ENCODE results near the gene UBA3.

Gene UBA3

GRCh38 chr3:69120879-69121464 is 40.8 kb upstream of the UBA3 start:
- peaks cover 0 to 5% of the 10 kb centered on the region in 2 donors for H3K4me1 ChIP-seq (ENCODE audit: control insufficient read depth in 2 of 2, insufficient read depth in 1 of 2, low read depth in 1 of 2, low read length in 2 of 2)
- H2BK12ac ChIP-seq (ENCODE audit: low read length) = no peak overlapping the region
- no peak overlapping the region for H4K91ac ChIP-seq (ENCODE audit: low read depth, low read length, poor library complexity)
- H3K14ac ChIP-seq (ENCODE audit: low read length) = no peak overlapping the region
- H3K23ac ChIP-seq (ENCODE audit: low read depth, low read length, poor library complexity) = no peak overlapping the region
- no peak overlapping the region for H3K4me2 ChIP-seq (ENCODE audit: insufficient read depth, low read length, poor library complexity, severe bottlenecking)
- no peak overlapping the region for H3K9ac ChIP-seq (ENCODE audit: low read depth, low read length, poor library complexity)
- no CpG with 5 or more reads among the region's 1 CpG for WGBS, 2 donors (ENCODE audit: extremely low coverage in 2 of 2, insufficient read length in 2 of 2, insufficient replicate concordance in 1 of 2)
- no peak overlapping the region for H3K4me3 ChIP-seq (ENCODE audit: low read length in 2 of 2)
- H3K9me3 ChIP-seq (replicated peaks in 1 of 2; ENCODE audit: control insufficient read depth in 2 of 2, insufficient read depth in 1 of 2, low read depth in 1 of 2, low read length in 2 of 2) = no peaks in the 10 kb centered on the region
- H3K4ac ChIP-seq (ENCODE audit: low read length) = no peak overlapping the region
- H3K27me3 ChIP-seq (ENCODE audit: control insufficient read depth in 3 of 3, insufficient read depth in 3 of 3, low read depth in 1 of 3, low read length in 3 of 3) = no peaks in the 10 kb centered on the region
- no peaks in the 10 kb centered on the region for H3K79me1 ChIP-seq (ENCODE audit: low read depth, low read length)
- H3K36me3 ChIP-seq (replicated peaks in 1 of 2; ENCODE audit: control insufficient read depth in 2 of 2, insufficient read depth in 2 of 2, low read length in 2 of 2) = no peaks in the 10 kb centered on the region
- H2BK120ac ChIP-seq (ENCODE audit: low read depth, low read length) = no peak overlapping the region
- no peak overlapping the region for H2BK5ac ChIP-seq (ENCODE audit: low read length)
- peak; percentile 82 for DNase-seq (ENCODE audit: low spot score)
- H2AFZ ChIP-seq (ENCODE audit: low read length) = peak overlapping the region; percentile 43
- H3K27ac ChIP-seq (replicated peaks; ENCODE audit: low read length) = no peak overlapping the region
- H3K18ac ChIP-seq (ENCODE audit: low read length) = no peak overlapping the region
- no peak overlapping the region for H2BK15ac ChIP-seq (ENCODE audit: low read length)
- H4K8ac ChIP-seq (ENCODE audit: low read depth, low read length) = no peak overlapping the region
- H2AK5ac ChIP-seq (ENCODE audit: low read depth, low read length) = no peak overlapping the region

- Histone ChIP-seq H2AK5ac (ENCODE audit: low read depth, low read length) (no peak overlapping the region), H3K4ac (ENCODE audit: low read length) (no peak overlapping the region), H3K27ac (replicated peaks; ENCODE audit: low read length) (no peak overlapping the region), H3K9ac (ENCODE audit: low read depth, low read length, poor library complexity) (no peak overlapping the region), H3K4me2 (ENCODE audit: insufficient read depth, low read length, poor library complexity, severe bottlenecking) (no peak overlapping the region), H2BK12ac (ENCODE audit: low read length) (no peak overlapping the region), H3K27me3 (ENCODE audit: control insufficient read depth in 3 of 3, insufficient read depth in 3 of 3, low read depth in 1 of 3, low read length in 3 of 3) (no peaks in the 10 kb centered on the region), H3K4me3 (ENCODE audit: low read length in 2 of 2) (no peak overlapping the region), H2AFZ (ENCODE audit: low read length) (no peak overlapping the region), H2BK15ac (ENCODE audit: low read length) (no peak overlapping the region), H2BK120ac (ENCODE audit: low read depth, low read length) (no peak overlapping the region), H3K4me1 (ENCODE audit: control insufficient read depth in 2 of 2, insufficient read depth in 1 of 2, low read depth in 1 of 2, low read length in 2 of 2) (peaks cover 0 to 5% of the 10 kb centered on the region in 2 donors), H3K79me1 (ENCODE audit: low read depth, low read length) (no peaks in the 10 kb centered on the region), H3K9me3 (replicated peaks in 1 of 2; ENCODE audit: control insufficient read depth in 2 of 2, insufficient read depth in 1 of 2, low read depth in 1 of 2, low read length in 2 of 2) (no peaks in the 10 kb centered on the region), H4K91ac (ENCODE audit: low read depth, low read length, poor library complexity) (no peak overlapping the region), H3K23ac (ENCODE audit: low read depth, low read length, poor library complexity) (no peak overlapping the region), H3K14ac (ENCODE audit: low read length) (no peak overlapping the region), H3K18ac (ENCODE audit: low read length) (no peak overlapping the region), H4K8ac (ENCODE audit: low read depth, low read length) (no peak overlapping the region), H3K36me3 (replicated peaks in 1 of 2; ENCODE audit: control insufficient read depth in 2 of 2, insufficient read depth in 2 of 2, low read length in 2 of 2) (no peaks in the 10 kb centered on the region), H2BK5ac (ENCODE audit: low read length) (no peak overlapping the region)
- 100% methylated on average over 3 of the region's 5 CpGs; no CpG with 5 or more reads in 1 of the 2 donors for WGBS, 2 donors (ENCODE audit: extremely low coverage in 2 of 2, insufficient read length in 2 of 2, insufficient replicate concordance in 1 of 2)
- DNase-seq (ENCODE audit: low spot score) = no peak
These were observed 39.5 kb upstream of the UBA3 start for GRCh38 chr3:69119681-69120080.

GRCh38 chr3:69119138-69119537 is 39.0 kb upstream of the UBA3 start:
- Histone ChIP-seq H3K36me3 (replicated peaks in 1 of 2; ENCODE audit: control insufficient read depth in 2 of 2, insufficient read depth in 2 of 2, low read length in 2 of 2) (no peaks in the 10 kb centered on the region), H4K91ac (ENCODE audit: low read depth, low read length, poor library complexity) (no peak overlapping the region), H3K14ac (ENCODE audit: low read length) (no peak overlapping the region), H3K27me3 (ENCODE audit: control insufficient read depth in 3 of 3, insufficient read depth in 3 of 3, low read depth in 1 of 3, low read length in 3 of 3) (no peaks in the 10 kb centered on the region), H2AFZ (ENCODE audit: low read length) (no peak overlapping the region), H2AK5ac (ENCODE audit: low read depth, low read length) (no peak overlapping the region), H3K18ac (ENCODE audit: low read length) (no peak overlapping the region), H3K9me3 (replicated peaks in 1 of 2; ENCODE audit: control insufficient read depth in 2 of 2, insufficient read depth in 1 of 2, low read depth in 1 of 2, low read length in 2 of 2) (no peaks in the 10 kb centered on the region), H3K9ac (ENCODE audit: low read depth, low read length, poor library complexity) (no peak overlapping the region), H4K8ac (ENCODE audit: low read depth, low read length) (no peak overlapping the region), H2BK120ac (ENCODE audit: low read depth, low read length) (no peak overlapping the region), H3K4me2 (ENCODE audit: insufficient read depth, low read length, poor library complexity, severe bottlenecking) (no peak overlapping the region), H3K4me1 (ENCODE audit: control insufficient read depth in 2 of 2, insufficient read depth in 1 of 2, low read depth in 1 of 2, low read length in 2 of 2) (peaks cover 0 to 5% of the 10 kb centered on the region in 2 donors), H3K4ac (ENCODE audit: low read length) (no peak overlapping the region), H2BK5ac (ENCODE audit: low read length) (no peak overlapping the region), H3K23ac (ENCODE audit: low read depth, low read length, poor library complexity) (no peak overlapping the region), H3K79me1 (ENCODE audit: low read depth, low read length) (no peaks in the 10 kb centered on the region), H3K27ac (replicated peaks; ENCODE audit: low read length) (no peak overlapping the region), H2BK12ac (ENCODE audit: low read length) (no peak overlapping the region), H2BK15ac (ENCODE audit: low read length) (no peak overlapping the region), H3K4me3 (ENCODE audit: low read length in 2 of 2) (no peak overlapping the region)
- DNase-seq (ENCODE audit: low spot score) = no peak
- no CpG with 5 or more reads among the region's 6 CpGs for WGBS, 2 donors (ENCODE audit: extremely low coverage in 2 of 2, insufficient read length in 2 of 2, insufficient replicate concordance in 1 of 2)

GRCh38 chr3:69118555-69118954 is 38.4 kb upstream of the UBA3 start:
- Histone ChIP-seq H2AK5ac (ENCODE audit: low read depth, low read length) (no peak overlapping the region), H3K14ac (ENCODE audit: low read length) (no peak overlapping the region), H3K79me1 (ENCODE audit: low read depth, low read length) (no peaks in the 10 kb centered on the region), H4K91ac (ENCODE audit: low read depth, low read length, poor library complexity) (no peak overlapping the region), H3K27ac (replicated peaks; ENCODE audit: low read length) (no peak overlapping the region), H2BK12ac (ENCODE audit: low read length) (no peak overlapping the region), H3K4me1 (ENCODE audit: control insufficient read depth in 2 of 2, insufficient read depth in 1 of 2, low read depth in 1 of 2, low read length in 2 of 2) (peaks cover 0 to 5% of the 10 kb centered on the region in 2 donors), H3K4me3 (ENCODE audit: low read length in 2 of 2) (no peak overlapping the region), H3K9ac (ENCODE audit: low read depth, low read length, poor library complexity) (no peak overlapping the region), H2BK15ac (ENCODE audit: low read length) (no peak overlapping the region), H3K27me3 (ENCODE audit: control insufficient read depth in 3 of 3, insufficient read depth in 3 of 3, low read depth in 1 of 3, low read length in 3 of 3) (no peaks in the 10 kb centered on the region), H4K8ac (ENCODE audit: low read depth, low read length) (no peak overlapping the region), H3K23ac (ENCODE audit: low read depth, low read length, poor library complexity) (no peak overlapping the region), H3K9me3 (replicated peaks in 1 of 2; ENCODE audit: control insufficient read depth in 2 of 2, insufficient read depth in 1 of 2, low read depth in 1 of 2, low read length in 2 of 2) (no peaks in the 10 kb centered on the region), H3K4ac (ENCODE audit: low read length) (no peak overlapping the region), H2AFZ (ENCODE audit: low read length) (no peak overlapping the region), H3K36me3 (replicated peaks in 1 of 2; ENCODE audit: control insufficient read depth in 2 of 2, insufficient read depth in 2 of 2, low read length in 2 of 2) (no peaks in the 10 kb centered on the region), H2BK120ac (ENCODE audit: low read depth, low read length) (no peak overlapping the region), H3K18ac (ENCODE audit: low read length) (no peak overlapping the region), H3K4me2 (ENCODE audit: insufficient read depth, low read length, poor library complexity, severe bottlenecking) (no peak overlapping the region), H2BK5ac (ENCODE audit: low read length) (no peak overlapping the region)
- WGBS, 2 donors (ENCODE audit: extremely low coverage in 2 of 2, insufficient read length in 2 of 2, insufficient replicate concordance in 1 of 2) = no CpG with 5 or more reads among the region's 12 CpGs
- no peak for DNase-seq (ENCODE audit: low spot score)

Data from neuronal stem cell (in vitro differentiated cells).